H1 (cell line): ENCODE data around the gene MTMR10. TPM values are rescaled to one million over a fixed set of nuclear protein-coding genes. Genes with fewer than 3 reads are reported as not detected.

Source experiments
- SIRT6 ChIP-seq: IDR thresholded peaks from one replicate; pipeline ENCODE4 v1.7.1; 2012; ENCODE audit warnings: low read length, inconsistent platforms
- polyA plus RNA-seq, 7 experiments: library from polyadenylated mRNA; depleted of rRNA in 3 of 7; stranded (reverse) in 5 of 7; unstranded in 2 of 7; fragments of >200 nt in 5 of 7; fragments of 200-250 nt in 2 of 7; gene quantifications; 1 replicate in 5 of 7; 2 replicates in 1 of 7; 4 replicates in 1 of 7; pipeline versions ENCODE4 v1.2.1 to v1.2.3, GENCODE V29; 2011 to 2013; ENCODE audit warnings: missing spikeins in 2 of 7, mixed read lengths in 2 of 7
- total RNA-seq: library from RNA; stranded (reverse); fragmentation: NEBNext Ultra II Directional; extraction: Animal tissue kit (Norgen Biotek cat#: 25700); gene quantifications from 2 replicates; pipeline ENCODE4 v1.2.1, GENCODE V29; 2021

The MTMR10 gene
- total and polyA plus RNA-seq, 2 of the 8 experiments (the other 6 are each of a cell fraction or from before 2014, with no cell fraction given): 3.8 to 13.1 TPM

DNA sequence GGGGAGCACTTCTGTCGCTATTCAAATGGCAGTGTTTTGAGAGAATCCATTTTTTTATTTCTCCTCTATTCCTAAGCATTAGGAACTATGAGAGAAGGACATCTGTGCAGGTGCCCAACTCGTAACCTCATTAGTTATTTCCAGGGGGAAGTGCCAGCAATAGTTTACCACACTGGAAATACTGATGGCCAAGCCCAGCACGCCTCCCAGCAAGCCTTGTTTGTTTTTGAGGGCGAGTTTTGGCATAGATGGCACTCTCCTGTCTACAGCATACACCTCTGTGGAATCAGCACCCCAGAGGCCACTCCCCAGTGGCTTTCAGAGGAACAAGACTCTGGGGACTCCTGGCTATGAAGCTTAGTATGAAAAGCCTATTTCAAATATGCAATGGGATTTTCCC is 51.1 kb downstream of the MTMR10 start (continued):
- TF ChIP-seq SIRT6: no peak
- TF ChIP-seq, all 59 proteins: peak for 0
